NB4 (cell line): ENCODE results near the gene GPR137B.

Experiments
- CTCF ChIP-seq: IDR thresholded peaks from one replicate; pipeline ENCODE4 v1.5.1; 2012; ENCODE audit warnings: low read depth, low read length
- MYC ChIP-seq: IDR thresholded peaks from 2 replicates; pipeline ENCODE4 v1.6.1; 2011; ENCODE audit warnings: low read depth, low read length

GRCh38 chr1:236204039-236204438 lies 61.7 kb downstream of the GPR137B start:
- TF ChIP-seq MYC: no peak
- TF ChIP-seq CTCF: no peak
